Activated CD8-positive, alpha-beta memory T cell treated with anti-CD3 and anti-CD28 coated beads for 4 hours (primary cell): Measurements from ENCODE around the gene ACACB.

Experiments used
- DNase-seq, 2 donors: peaks; one replicate each; pipeline ENCODE4 v3.0.0-alpha.2; 2020; ENCODE audit warnings: low read depth in 2 of 2

Gene ACACB

DNA sequence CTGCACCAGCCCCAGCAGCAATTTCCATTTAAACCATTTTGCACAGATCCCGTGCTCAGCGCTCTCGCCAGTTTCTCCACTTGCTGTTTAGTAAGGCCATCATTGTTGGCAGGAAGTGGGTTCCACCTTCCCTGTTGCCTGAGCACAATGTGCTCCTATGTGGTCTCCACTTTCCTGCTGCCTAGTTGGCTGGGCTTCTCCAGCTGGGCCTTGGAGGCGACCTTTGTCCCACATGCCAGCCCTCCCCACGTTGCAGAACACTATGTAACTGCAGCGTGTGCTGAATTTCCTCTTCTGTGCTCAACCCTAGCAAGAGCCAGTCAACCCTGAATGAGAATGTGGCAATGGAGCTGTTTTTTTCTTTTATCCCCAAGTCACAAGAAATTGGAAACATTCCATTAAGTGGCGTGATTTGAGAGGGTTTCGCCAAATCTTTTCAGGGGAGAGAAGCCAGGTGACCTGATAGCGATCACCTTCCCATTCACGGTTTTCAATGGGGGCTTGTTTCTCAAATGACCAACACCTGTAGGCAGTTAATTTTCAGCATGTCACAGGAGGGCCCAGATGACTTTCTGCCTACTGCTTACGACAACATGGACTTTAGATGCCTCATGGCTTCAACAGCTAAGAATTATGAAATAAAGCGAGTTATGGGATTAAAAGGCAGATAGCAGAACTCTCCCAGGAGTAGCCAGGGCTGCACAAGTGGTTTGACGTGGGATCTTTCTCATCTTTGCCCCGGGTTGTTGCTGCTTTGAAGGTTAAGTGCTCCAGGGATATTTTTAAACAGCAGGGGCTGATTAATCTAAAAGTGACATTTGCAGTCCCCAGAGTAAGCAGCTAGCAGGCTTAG is at the start of gene ACACB:
TSS of gene ACACB (plus strand) at position 830 of the 853 bp plus-strand sequence. CDS start 22,819 bp downstream, outside the sequence.
- no peak for DNase-seq

DNA sequence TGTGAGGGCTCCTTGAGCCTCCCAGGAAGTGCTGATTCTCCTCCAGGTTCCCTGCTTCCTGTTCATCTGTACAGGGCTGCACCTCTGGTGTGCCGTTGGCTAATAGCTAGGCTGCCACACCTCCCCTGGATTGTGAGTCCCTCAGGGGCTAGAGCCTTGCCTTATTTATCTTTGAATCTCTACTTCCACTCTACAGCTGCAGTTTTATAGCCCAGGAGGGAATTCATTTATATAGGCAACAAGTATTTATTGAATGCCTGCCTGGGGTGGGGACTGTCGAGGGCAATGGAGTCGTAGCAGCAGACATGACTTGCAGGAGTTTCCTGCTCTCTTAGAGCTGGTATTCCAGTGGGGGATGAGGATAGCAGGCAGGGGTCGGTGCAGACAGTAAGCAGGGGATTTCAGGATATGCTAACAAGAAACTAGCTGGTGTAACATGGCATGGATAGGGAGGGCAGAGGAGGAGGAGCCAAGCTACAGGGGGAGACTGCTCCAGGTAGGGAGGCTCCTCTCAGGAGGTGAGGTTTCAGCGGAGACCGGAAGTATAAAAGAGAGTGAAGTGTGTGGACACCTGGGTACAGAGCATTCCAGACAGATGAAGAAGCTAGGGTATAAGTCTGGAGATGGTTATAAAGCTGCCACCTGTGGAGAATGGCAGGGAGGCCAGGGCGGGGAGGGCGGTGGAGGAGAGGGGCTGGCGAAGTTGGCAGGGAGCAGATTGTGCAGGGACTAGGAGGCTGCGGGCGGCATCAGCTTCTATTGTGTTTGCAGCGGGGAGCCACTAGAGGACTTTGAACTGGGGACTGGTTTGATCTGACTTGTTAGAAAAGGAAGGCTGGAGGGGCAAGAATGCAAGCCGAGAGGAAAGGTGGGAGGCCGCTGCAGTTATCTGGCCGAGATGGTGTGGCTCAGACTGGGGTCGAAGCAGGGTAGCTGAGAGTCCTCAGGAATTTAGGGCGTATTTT is 46.8 kb upstream of the ACACB start:
- DNase-seq = no peak

DNA sequence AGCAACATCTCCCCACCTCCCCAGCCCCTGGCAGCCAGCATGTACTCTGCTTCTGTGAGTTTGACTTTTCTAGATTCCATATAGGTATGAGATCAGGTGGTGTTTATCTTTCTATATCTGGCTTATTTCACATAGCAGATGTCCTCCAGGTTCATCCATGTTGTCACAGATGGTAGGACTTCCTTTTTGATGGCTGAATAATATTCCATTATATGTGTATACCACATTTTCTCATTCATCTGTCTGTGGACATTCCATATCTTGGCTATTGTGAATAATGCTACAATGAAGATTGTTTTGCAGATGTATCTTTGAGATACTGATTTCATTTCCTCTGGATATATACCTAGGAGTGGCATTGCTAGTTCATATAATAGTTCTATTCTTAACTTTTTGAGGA is 41.5 kb upstream of the ACACB start:
- DNase-seq = no peak

DNA sequence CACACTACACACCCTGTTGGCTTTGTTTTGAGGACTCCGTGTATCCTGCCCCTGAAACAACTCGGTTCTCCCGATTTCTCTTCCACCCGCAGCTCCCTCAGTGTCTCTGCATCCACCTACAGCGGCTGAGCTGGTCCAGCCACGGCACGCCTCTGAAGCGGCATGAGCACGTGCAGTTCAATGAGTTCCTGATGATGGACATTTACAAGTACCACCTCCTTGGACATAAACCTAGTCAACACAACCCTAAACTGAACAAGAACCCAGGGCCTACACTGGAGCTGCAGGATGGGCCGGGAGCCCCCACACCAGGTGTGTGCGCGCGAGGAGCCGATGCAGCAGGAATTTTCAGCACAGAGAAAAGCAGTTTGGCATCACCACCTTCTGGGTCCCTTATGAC is 33.6 kb upstream of the ACACB start:
- DNase-seq = no peak

DNA sequence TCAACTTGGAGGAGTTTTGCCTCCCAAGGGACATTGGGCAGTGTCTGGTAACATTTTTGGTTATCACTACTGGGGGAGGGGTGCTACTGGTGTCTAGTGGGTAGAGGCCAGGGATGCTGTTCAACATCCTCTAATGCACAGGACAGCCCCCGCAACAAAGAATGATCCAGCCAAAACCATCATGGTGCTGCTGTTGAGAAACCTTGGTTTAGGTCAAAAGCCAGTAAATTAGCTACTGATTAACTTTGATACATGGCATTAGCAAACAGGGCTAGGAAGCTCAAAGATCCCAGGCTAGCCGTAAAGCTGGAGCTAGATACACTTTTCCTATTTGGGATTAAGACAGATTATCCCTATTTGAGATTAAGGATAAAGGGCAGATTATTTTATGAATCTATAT is 32.0 kb upstream of the ACACB start:
- DNase-seq = no peak

DNA sequence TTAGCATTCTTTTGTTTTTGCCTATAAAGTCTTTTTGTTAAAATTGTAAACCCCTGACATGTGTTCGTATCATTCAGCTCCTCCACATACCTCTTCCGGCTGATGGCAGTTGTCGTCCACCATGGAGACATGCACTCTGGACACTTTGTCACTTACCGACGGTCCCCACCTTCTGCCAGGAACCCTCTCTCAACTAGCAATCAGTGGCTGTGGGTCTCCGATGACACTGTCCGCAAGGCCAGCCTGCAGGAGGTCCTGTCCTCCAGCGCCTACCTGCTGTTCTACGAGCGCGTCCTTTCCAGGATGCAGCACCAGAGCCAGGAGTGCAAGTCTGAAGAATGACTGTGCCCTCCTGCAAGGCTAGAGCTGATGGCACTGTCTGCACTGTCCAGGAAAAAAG is 30.8 kb upstream of the ACACB start:
- no peak for DNase-seq

DNA sequence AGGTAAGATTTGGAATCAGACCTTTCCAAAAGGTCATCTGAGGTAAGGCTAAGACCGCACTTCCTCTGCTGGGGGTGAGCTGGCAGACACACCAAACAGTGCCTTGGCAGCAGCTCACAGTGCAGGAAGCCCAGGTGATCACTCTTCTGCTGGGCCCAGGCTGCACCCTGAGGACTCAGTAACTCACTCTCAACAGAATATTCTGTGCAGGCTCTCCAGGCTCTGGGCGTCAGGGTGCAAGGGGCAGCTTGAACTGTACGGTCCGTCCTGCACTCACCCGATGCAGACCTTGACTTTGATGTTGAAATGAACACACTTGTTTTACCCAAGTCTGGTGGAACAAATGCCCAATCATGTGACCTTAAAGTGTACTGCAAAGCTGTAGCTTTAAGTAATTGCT is 29.1 kb upstream of the ACACB start:
- no peak for DNase-seq

DNA sequence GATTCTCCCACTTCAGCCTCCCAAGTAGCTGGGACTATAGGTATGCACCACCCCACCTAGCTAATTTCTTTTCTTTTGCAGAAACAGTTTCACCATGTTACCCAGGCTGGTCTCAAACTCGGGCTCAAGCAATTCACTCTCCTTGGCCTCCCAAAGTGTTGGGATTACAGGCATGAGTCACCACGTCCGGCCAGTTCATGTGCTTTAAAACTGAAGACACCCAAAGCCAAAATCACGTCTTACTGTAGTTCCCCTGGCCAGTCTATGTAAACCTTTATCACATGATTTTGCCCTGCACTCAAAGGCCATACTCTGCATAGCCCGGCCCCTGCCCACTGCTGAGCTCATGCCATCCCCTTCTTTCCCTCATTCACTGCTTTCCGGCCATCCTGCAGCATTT is 27.6 kb upstream of the ACACB start:
- DNase-seq = no peak

DNA sequence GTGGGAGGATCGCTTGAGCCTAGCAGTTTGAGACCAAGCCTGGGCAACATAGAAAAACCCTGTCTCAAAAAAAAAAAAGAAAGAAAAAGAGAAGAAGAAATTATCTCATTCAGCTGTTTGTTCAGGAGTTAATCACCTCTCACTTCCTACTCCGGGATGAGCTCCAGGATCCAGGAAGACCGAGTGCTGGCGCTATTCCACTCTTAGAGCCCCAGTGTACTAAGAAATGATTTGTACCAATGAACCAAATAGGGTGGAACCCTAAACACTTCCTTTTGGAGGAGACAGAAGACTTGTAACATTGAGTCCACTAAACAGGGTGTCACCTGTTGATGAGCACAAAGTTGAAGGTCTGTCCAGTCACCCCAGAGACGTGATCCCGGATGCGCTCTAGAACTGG is 26.7 kb upstream of the ACACB start:
- no peak for DNase-seq

DNA sequence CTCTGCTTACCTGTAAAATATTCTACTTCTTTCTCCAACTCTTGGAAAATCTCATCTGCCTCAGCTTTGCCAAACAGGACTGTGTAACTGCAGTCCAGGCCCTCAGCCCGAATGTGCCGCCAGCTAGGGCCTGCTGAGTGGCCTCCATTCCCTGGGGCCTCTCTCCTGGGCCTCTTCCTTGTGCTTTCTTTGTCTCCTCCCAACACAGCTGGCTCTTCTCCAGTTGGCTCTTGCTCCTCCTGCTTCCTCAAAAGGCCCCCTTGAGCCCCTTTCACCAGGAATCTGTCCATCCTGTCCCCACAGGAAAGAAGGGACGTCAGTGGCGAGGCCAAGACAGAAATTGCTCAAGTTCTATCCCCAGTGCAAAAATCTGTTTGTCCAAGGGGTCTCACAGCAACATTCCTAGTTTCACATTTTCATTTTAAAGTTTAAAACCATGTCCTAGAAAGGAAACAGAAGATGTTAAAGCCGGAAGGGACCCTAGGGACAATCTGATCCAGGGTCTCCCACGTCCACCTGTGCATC is 23.8 kb upstream of the ACACB start:
- no peak for DNase-seq

DNA sequence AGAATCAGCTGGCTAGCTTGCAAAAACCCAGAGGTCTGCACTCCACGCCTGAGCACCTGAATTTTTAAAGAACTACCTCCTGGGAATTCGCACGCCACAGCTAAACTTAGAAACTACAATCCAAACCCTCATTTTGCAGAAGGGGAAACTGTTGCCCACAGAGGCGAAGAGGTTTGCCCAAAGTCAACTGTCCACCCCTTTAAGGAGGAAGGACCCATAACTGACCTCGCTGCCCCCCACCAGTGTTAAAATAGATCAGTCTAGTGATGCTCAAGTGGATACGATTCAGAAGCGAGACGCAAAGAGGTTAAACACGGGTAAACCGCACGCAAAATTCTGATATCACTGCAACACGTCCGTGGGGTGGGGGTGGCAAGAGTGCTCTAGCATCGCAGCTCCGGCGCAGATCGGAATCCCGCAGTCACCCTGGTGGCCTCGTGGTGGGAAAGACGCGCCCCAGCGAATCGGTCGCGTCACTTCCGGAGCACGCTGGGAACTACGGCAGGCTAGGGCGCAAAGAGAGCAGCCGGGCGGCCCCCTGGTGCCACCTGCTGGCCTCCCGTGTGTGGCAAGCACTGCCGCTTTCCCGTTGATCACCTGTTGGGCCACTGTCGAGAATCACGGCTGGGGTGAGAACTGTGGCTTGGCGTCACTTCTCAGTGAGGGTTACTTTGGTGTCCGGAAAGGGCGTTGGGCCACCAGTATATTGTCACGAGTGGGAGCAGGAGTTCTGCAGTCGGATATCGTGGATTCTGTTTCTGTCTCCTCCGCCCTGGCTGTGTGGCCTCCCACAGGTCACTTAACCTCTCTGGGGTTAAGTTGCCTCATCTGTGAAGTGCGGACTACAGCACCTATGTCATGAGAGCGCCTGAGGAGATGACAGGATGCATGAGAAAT is 23.1 kb upstream of the ACACB start, which contains the start of gene ALKBH2:
TSS of gene ALKBH2 (minus strand) at position 451 of the 897 bp plus-strand sequence. CDS start 686 bp downstream, outside the sequence.
- DNase-seq = peak; percentile 87 to 92

DNA sequence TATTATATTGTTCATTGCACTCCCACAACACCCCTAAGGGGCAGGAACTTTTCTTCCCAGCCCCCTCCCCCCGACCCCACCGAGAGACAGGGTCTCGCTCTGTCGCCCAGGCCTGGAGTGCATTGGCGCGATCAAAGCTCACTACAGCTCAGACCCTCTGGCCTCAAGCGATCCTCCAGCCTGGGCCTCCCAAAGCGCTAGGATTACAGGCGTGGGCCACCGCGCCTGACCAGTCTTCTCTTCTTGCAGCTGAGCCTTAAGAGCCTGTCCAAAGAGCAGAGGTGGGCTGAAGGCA is 19.3 kb upstream of the ACACB start:
- DNase-seq = no peak

DNA sequence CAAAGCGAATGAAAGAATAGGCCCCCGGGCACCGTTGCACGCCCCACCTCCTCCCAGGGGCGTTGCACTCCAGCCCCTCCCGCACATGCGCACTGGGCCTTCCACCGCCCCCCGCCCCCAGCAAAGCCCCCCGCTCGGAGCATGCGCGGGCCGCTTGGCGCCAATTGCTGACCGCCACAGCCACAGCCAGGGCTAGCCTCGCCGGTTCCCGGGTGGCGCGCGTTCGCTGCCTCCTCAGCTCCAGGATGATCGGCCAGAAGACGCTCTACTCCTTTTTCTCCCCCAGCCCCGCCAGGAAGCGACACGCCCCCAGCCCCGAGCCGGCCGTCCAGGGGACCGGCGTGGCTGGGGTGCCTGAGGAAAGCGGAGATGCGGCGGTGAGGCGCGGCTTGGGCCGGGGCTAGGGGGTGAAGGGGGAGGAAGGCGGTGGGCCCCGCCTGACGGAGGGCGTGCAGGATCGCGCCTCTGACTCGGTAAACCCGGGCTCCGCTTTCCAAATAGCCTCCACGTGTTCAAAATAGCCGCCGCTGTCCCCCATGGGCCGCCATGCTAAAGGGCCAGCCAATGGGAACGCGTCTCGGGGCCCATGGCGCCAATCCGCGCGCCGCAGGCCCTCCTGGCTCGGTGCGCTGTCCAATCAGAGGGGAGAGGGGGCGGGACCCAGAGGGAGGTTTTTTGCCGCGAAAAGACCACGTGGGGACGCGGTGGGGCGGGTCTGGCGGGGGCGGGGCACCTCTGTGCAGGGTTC is 18.8 kb upstream of the ACACB start, which contains the start of gene UNG:
TSS of gene UNG (plus strand) at position 163 of the 748 bp plus-strand sequence. CDS start at position 246, 83 bp downstream.
- peak; percentile 94 to 95 for DNase-seq

DNA sequence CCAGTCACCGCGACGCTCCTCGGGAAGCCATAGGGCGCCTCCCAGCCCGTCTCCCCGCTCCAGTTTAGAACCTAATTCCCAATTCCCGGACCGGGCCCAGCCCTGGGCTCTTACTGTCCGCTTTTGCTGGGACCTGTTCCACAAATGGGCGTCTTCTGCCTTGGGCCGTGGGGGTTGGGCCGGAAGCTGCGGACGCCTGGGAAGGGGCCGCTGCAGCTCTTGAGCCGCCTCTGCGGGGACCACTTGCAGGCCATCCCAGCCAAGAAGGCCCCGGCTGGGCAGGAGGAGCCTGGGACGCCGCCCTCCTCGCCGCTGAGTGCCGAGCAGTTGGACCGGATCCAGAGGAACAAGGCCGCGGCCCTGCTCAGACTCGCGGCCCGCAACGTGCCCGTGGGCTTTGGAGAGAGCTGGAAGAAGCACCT is 18.2 kb upstream of the ACACB start:
- no peak for DNase-seq

DNA sequence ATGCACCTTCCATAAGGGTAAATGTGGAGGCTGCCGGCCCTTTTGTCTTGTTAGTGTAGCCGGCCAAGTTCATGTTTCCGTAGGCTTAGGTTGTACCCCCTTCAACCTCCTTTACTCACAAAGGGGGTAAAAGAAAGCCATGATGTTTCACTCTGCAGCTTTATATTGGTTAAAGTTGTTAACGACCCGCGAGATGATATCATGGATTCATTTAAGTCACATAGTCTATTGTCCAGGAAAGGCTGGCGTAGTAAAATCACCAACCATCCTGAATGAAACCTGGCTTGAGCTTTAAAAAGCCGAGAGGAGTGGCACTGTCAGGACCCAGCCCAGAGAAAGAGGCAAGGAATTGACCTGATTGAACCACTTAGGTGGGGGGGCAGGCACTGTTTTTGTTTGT is 17.7 kb upstream of the ACACB start:
- no peak for DNase-seq

DNA sequence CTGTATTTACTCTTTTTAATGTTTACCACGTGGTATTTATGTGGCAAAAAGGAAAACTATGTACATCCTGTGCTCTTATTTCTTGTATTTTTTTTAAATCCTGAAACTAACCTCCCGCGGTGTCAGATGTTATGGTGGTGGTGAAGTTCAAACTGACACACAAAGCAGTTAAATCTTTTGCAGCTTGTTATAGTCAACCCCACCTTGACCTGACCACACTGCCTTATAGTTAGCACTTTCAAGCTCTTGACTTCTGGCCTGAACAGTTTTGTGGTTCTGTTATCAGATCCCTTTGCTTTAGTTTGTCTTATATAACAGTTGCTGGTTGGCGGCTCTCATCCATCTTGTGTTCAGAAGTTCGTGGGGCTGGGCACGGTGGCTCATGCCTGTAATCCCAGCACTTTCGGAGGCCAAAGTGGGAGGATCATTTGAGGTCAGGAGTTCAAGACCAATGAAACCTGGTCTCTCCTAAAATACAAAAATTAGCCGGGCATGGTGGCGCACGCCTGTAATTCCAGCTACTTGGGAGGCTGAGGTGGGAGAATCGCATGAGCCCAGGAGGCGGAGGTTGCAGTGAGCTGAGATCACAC is 16.9 kb upstream of the ACACB start:
- DNase-seq = no peak

DNA sequence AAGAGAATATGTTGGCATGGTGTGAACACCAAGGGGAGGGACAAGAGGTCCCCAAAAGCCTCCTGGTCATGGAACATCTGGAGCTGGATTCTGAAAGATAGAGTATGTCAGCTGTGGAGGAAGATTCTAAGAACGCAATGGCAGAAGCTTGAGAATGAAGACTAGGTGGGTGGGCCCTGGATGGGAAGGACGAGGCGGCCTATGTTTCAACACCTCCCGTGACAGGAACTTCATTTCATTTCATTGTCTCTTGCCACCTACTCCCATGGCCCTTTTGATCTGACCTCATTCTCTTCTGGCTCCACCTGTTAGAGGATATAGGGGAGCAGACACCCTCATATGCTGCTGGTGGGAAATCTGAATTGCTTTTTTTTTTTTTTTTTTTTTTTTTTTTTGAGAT is 15.6 kb upstream of the ACACB start:
- DNase-seq = no peak

DNA sequence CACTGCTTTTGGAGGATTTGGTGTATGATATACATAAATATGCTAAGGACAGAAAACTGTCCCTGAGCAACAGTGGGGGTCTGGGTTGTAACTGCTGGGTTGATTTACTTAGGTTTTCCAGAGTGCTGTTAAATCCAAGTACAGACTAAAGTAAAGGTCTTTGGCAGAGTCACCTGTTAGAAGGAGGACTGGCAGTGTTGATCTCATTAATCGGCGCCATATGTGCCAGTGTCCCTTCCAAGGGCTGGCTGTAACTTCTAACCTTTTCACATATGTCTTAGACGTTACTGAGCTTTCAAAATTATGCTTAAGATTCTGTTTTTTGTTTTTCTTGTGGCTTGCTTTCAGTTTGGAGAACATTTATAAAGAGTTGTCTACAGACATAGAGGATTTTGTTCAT is 13.9 kb upstream of the ACACB start:
- DNase-seq = no peak

DNA sequence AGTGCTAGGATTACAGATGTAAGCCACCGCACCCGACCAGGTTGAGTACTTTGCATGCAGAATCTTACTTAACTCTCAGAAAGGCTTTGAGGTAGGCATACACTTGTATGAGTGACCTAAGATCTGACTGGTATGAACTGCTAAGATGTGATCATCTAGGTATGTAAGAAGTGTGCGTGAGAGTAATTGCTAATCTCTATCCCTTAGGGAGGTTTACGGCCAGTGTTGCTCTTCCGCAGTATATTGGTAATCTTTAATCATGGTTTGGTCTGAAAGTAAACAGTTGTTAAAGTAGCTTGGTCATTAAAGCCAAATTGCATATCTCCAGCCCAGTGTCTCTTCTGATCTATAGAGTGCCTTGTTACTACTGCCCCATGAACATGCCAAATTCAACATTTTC is 11.2 kb upstream of the ACACB start:
- no peak for DNase-seq

DNA sequence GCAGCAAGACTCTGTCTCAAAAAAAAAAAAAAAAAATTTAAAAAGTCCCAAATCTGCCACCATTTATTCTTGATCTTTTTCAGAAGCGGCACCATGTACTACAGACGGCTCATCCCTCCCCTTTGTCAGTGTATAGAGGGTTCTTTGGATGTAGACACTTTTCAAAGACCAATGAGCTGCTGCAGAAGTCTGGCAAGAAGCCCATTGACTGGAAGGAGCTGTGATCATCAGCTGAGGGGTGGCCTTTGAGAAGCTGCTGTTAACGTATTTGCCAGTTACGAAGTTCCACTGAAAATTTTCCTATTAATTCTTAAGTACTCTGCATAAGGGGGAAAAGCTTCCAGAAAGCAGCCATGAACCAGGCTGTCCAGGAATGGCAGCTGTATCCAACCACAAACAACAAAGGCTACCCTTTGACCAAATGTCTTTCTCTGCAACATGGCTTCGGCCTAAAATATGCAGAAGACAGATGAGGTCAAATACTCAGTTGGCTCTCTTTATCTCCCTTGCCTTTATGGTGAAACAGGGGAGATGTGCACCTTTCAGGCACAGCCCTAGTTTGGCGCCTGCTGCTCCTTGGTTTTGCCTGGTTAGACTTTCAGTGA is 6.5 kb upstream of the ACACB start:
- DNase-seq = no peak
